Measurements from ENCODE around the gene SUSD5.

SUSD5 gene

GRCh38 chr3:33229066-33229465 lies 10.5 kb upstream of the SUSD5 start:
- no peaks in the 10 kb centered on the region for H3K27me3 ChIP-seq (ENCODE audit: insufficient read depth, low read length, poor library complexity)
- H3K4me2 ChIP-seq (ENCODE audit: low read length): no peak overlapping the region
- no CpG with 5 or more reads among the region's 3 CpGs for WGBS (ENCODE audit: extremely low coverage, insufficient coverage, low lambda C conversion rate)
- H4K5ac ChIP-seq (ENCODE audit: low read length): no peak overlapping the region
- H2BK120ac ChIP-seq (ENCODE audit: low read depth, low read length): no peak overlapping the region
- H3K4me3 ChIP-seq (ENCODE audit: low read length): no peak overlapping the region
- H3K4me1 ChIP-seq (ENCODE audit: control insufficient read depth, low read depth, low read length): no peaks in the 10 kb centered on the region
- no peak overlapping the region for H3K56ac ChIP-seq (ENCODE audit: low read length)
- DNase-seq: no peak
- H2BK15ac ChIP-seq (replicated peaks; ENCODE audit: low read depth): no peak overlapping the region
- no peaks in the 10 kb centered on the region for H3K79me1 ChIP-seq (ENCODE audit: low read length)
- no peak overlapping the region for H4K8ac ChIP-seq (ENCODE audit: low read depth, low read length)
- no peaks in the 10 kb centered on the region for H3K36me3 ChIP-seq (ENCODE audit: control insufficient read depth, insufficient read depth, low read length)
- H3K9ac ChIP-seq (ENCODE audit: low read length): no peak overlapping the region
- no peak overlapping the region for H3K4ac ChIP-seq (ENCODE audit: low read depth, low read length)
- no peak overlapping the region for H3K27ac ChIP-seq (ENCODE audit: low read depth, low read length)
- no peak overlapping the region for H3K23ac ChIP-seq (ENCODE audit: low read length)
- H3K79me2 ChIP-seq (ENCODE audit: control insufficient read depth, insufficient read depth, low read length): no peaks in the 10 kb centered on the region
- H2AK5ac ChIP-seq (ENCODE audit: low read length): no peak overlapping the region
- H2BK5ac ChIP-seq (ENCODE audit: low read length): no peak overlapping the region
- H3K18ac ChIP-seq (ENCODE audit: low read length): no peak overlapping the region

- no peak overlapping the region for H2BK15ac ChIP-seq (replicated peaks; ENCODE audit: low read depth)
- H4K5ac ChIP-seq (ENCODE audit: low read length): no peak overlapping the region
- H3K4me3 ChIP-seq (ENCODE audit: low read length): no peak overlapping the region
- no peaks in the 10 kb centered on the region for H3K79me2 ChIP-seq (ENCODE audit: control insufficient read depth, insufficient read depth, low read length)
- H3K56ac ChIP-seq (ENCODE audit: low read length): no peak overlapping the region
- H2BK5ac ChIP-seq (ENCODE audit: low read length): no peak overlapping the region
- H3K27ac ChIP-seq (ENCODE audit: low read depth, low read length): no peak overlapping the region
- H3K4ac ChIP-seq (ENCODE audit: low read depth, low read length): no peak overlapping the region
- H3K4me2 ChIP-seq (ENCODE audit: low read length): no peak overlapping the region
- no peaks in the 10 kb centered on the region for H3K79me1 ChIP-seq (ENCODE audit: low read length)
- no peaks in the 10 kb centered on the region for H3K4me1 ChIP-seq (ENCODE audit: control insufficient read depth, low read depth, low read length)
- no peak overlapping the region for H4K8ac ChIP-seq (ENCODE audit: low read depth, low read length)
- DNase-seq: no peak
- WGBS (ENCODE audit: extremely low coverage, insufficient coverage, low lambda C conversion rate): no CpG with 5 or more reads among the region's 3 CpGs
- H2AK5ac ChIP-seq (ENCODE audit: low read length): no peak overlapping the region
- no peak overlapping the region for H3K18ac ChIP-seq (ENCODE audit: low read length)
- H3K27me3 ChIP-seq (ENCODE audit: insufficient read depth, low read length, poor library complexity): peaks cover 17% of the 10 kb centered on the region
- H3K9ac ChIP-seq (ENCODE audit: low read length): no peak overlapping the region
- H3K23ac ChIP-seq (ENCODE audit: low read length): no peak overlapping the region
- no peak overlapping the region for H2BK120ac ChIP-seq (ENCODE audit: low read depth, low read length)
- H3K36me3 ChIP-seq (ENCODE audit: control insufficient read depth, insufficient read depth, low read length): no peaks in the 10 kb centered on the region
These were observed 2.6 kb upstream of the SUSD5 start for GRCh38 chr3:33221241-33221640.

- H2AK5ac ChIP-seq (ENCODE audit: low read length): no peak overlapping the region
- peak overlapping the region; percentile 87 for H3K56ac ChIP-seq (ENCODE audit: low read length)
- peak overlapping the region; percentile 70 for H3K9ac ChIP-seq (ENCODE audit: low read length)
- H3K18ac ChIP-seq (ENCODE audit: low read length): peak overlapping the region; percentile 42
- H3K4me3 ChIP-seq (ENCODE audit: low read length): peak overlapping the region; percentile 28
- H3K79me2 ChIP-seq (ENCODE audit: control insufficient read depth, insufficient read depth, low read length): no peaks in the 10 kb centered on the region
- no peak overlapping the region for H3K27ac ChIP-seq (ENCODE audit: low read depth, low read length)
- peak overlapping the region; percentile 61 for H3K4me2 ChIP-seq (ENCODE audit: low read length)
- H2BK120ac ChIP-seq (ENCODE audit: low read depth, low read length): no peak overlapping the region
- no peaks in the 10 kb centered on the region for H3K4me1 ChIP-seq (ENCODE audit: control insufficient read depth, low read depth, low read length)
- H3K36me3 ChIP-seq (ENCODE audit: control insufficient read depth, insufficient read depth, low read length): no peaks in the 10 kb centered on the region
- no peak overlapping the region for H4K5ac ChIP-seq (ENCODE audit: low read length)
- H3K79me1 ChIP-seq (ENCODE audit: low read length): no peaks in the 10 kb centered on the region
- H4K8ac ChIP-seq (ENCODE audit: low read depth, low read length): no peak overlapping the region
- peaks cover 17% of the 10 kb centered on the region for H3K27me3 ChIP-seq (ENCODE audit: insufficient read depth, low read length, poor library complexity)
- H3K23ac ChIP-seq (ENCODE audit: low read length): no peak overlapping the region
- WGBS (ENCODE audit: extremely low coverage, insufficient coverage, low lambda C conversion rate): no CpG with 5 or more reads among the region's 15 CpGs
- H2BK5ac ChIP-seq (ENCODE audit: low read length): no peak overlapping the region
- DNase-seq: no peak
- no peak overlapping the region for H2BK15ac ChIP-seq (replicated peaks; ENCODE audit: low read depth)
- no peak overlapping the region for H3K4ac ChIP-seq (ENCODE audit: low read depth, low read length)
These were observed 521 bp upstream of the SUSD5 start for GRCh38 chr3:33219175-33219487.

- no peak overlapping the region for H4K8ac ChIP-seq (ENCODE audit: low read depth, low read length)
- no peaks in the 10 kb centered on the region for H3K79me1 ChIP-seq (ENCODE audit: low read length)
These were observed 654 bp downstream of the SUSD5 start for GRCh38 chr3:33217866-33218445.

GRCh38 chr3:33215739-33216138 lies 2.9 kb downstream of the SUSD5 start:
- H3K23ac ChIP-seq (ENCODE audit: low read length): no peak overlapping the region
- no peak overlapping the region for H2BK120ac ChIP-seq (ENCODE audit: low read depth, low read length)
- H3K4me1 ChIP-seq (ENCODE audit: control insufficient read depth, low read depth, low read length): no peaks in the 10 kb centered on the region
- no peak for DNase-seq
- H3K4me2 ChIP-seq (ENCODE audit: low read length): no peak overlapping the region
- H3K9ac ChIP-seq (ENCODE audit: low read length): no peak overlapping the region
- H2BK5ac ChIP-seq (ENCODE audit: low read length): no peak overlapping the region
- H3K18ac ChIP-seq (ENCODE audit: low read length): no peak overlapping the region
- no peak overlapping the region for H3K4ac ChIP-seq (ENCODE audit: low read depth, low read length)
- H2BK15ac ChIP-seq (replicated peaks; ENCODE audit: low read depth): no peak overlapping the region
- H3K56ac ChIP-seq (ENCODE audit: low read length): no peak overlapping the region
- no peak overlapping the region for H3K27ac ChIP-seq (ENCODE audit: low read depth, low read length)
- H4K5ac ChIP-seq (ENCODE audit: low read length): no peak overlapping the region
- H3K27me3 ChIP-seq (ENCODE audit: insufficient read depth, low read length, poor library complexity): peaks cover 17% of the 10 kb centered on the region
- no peak overlapping the region for H2AK5ac ChIP-seq (ENCODE audit: low read length)
- WGBS (ENCODE audit: extremely low coverage, insufficient coverage, low lambda C conversion rate): no CpG with 5 or more reads among the region's 3 CpGs
- no peak overlapping the region for H4K8ac ChIP-seq (ENCODE audit: low read depth, low read length)
- no peaks in the 10 kb centered on the region for H3K36me3 ChIP-seq (ENCODE audit: control insufficient read depth, insufficient read depth, low read length)
- H3K79me1 ChIP-seq (ENCODE audit: low read length): no peaks in the 10 kb centered on the region
- no peak overlapping the region for H3K4me3 ChIP-seq (ENCODE audit: low read length)
- no peaks in the 10 kb centered on the region for H3K79me2 ChIP-seq (ENCODE audit: control insufficient read depth, insufficient read depth, low read length)

More at GRCh38 chr3:33217866-33218445, 654 bp downstream of the SUSD5 start:
- no peak overlapping the region for H2AK5ac ChIP-seq (ENCODE audit: low read length)
- H2BK5ac ChIP-seq (ENCODE audit: low read length): no peak overlapping the region
- WGBS (ENCODE audit: extremely low coverage, insufficient coverage, low lambda C conversion rate): no CpG with 5 or more reads among the region's 19 CpGs
- H3K9ac ChIP-seq (ENCODE audit: low read length): peak overlapping the region; percentile 35
- peaks cover 17% of the 10 kb centered on the region for H3K27me3 ChIP-seq (ENCODE audit: insufficient read depth, low read length, poor library complexity)
- H3K18ac ChIP-seq (ENCODE audit: low read length): no peak overlapping the region
- no peak overlapping the region for H3K4ac ChIP-seq (ENCODE audit: low read depth, low read length)
- peak overlapping the region; percentile 87 for H3K56ac ChIP-seq (ENCODE audit: low read length)
- H3K27ac ChIP-seq (ENCODE audit: low read depth, low read length): no peak overlapping the region
- no peaks in the 10 kb centered on the region for H3K4me1 ChIP-seq (ENCODE audit: control insufficient read depth, low read depth, low read length)
- H3K79me2 ChIP-seq (ENCODE audit: control insufficient read depth, insufficient read depth, low read length): no peaks in the 10 kb centered on the region
- H4K5ac ChIP-seq (ENCODE audit: low read length): no peak overlapping the region
- peak; percentile 21 for DNase-seq
- H3K36me3 ChIP-seq (ENCODE audit: control insufficient read depth, insufficient read depth, low read length): no peaks in the 10 kb centered on the region
- H3K4me3 ChIP-seq (ENCODE audit: low read length): peak overlapping the region; percentile 38
- no peak overlapping the region for H2BK120ac ChIP-seq (ENCODE audit: low read depth, low read length)
- H3K23ac ChIP-seq (ENCODE audit: low read length): no peak overlapping the region
- H2BK15ac ChIP-seq (replicated peaks; ENCODE audit: low read depth): no peak overlapping the region
- peak overlapping the region; percentile 58 for H3K4me2 ChIP-seq (ENCODE audit: low read length)

GRCh38 chr3:33212406-33212805 lies 6.2 kb downstream of the SUSD5 start:
- Histone ChIP-seq H3K4ac (ENCODE audit: low read depth, low read length) (no peak overlapping the region), H3K27ac (ENCODE audit: low read depth, low read length) (no peak overlapping the region)
- WGBS (ENCODE audit: extremely low coverage, insufficient coverage, low lambda C conversion rate): no CpG with 5 or more reads among the region's 3 CpGs

More at GRCh38 chr3:33212406-33212805, 6.2 kb downstream of the SUSD5 start:
- no peak overlapping the region for H2BK5ac ChIP-seq (ENCODE audit: low read length)
- H4K8ac ChIP-seq (ENCODE audit: low read depth, low read length): no peak overlapping the region
- H2AK5ac ChIP-seq (ENCODE audit: low read length): no peak overlapping the region
- no peaks in the 10 kb centered on the region for H3K4me1 ChIP-seq (ENCODE audit: control insufficient read depth, low read depth, low read length)
- H3K79me1 ChIP-seq (ENCODE audit: low read length): no peaks in the 10 kb centered on the region
- H3K79me2 ChIP-seq (ENCODE audit: control insufficient read depth, insufficient read depth, low read length): no peaks in the 10 kb centered on the region
- H2BK120ac ChIP-seq (ENCODE audit: low read depth, low read length): no peak overlapping the region
- no peak for DNase-seq
- H3K18ac ChIP-seq (ENCODE audit: low read length): no peak overlapping the region
- H3K23ac ChIP-seq (ENCODE audit: low read length): no peak overlapping the region
- no peak overlapping the region for H3K56ac ChIP-seq (ENCODE audit: low read length)
- no peak overlapping the region for H2BK15ac ChIP-seq (replicated peaks; ENCODE audit: low read depth)
- no peak overlapping the region for H3K4me2 ChIP-seq (ENCODE audit: low read length)
- H3K36me3 ChIP-seq (ENCODE audit: control insufficient read depth, insufficient read depth, low read length): no peaks in the 10 kb centered on the region
- no peak overlapping the region for H4K5ac ChIP-seq (ENCODE audit: low read length)
- no peak overlapping the region for H3K9ac ChIP-seq (ENCODE audit: low read length)
- H3K4me3 ChIP-seq (ENCODE audit: low read length): no peak overlapping the region
- H3K27me3 ChIP-seq (ENCODE audit: insufficient read depth, low read length, poor library complexity): peaks cover 6% of the 10 kb centered on the region
